Keratinocyte (primary cell): Measurements from ENCODE around the gene MYH10. TPM values are rescaled to one million over a fixed set of nuclear protein-coding genes. Genes with fewer than 3 reads are reported as not detected.

Experiments
- DNase-seq: peaks from one replicate; pipeline ENCODE4 v3.0.0-alpha.2; 2011; ENCODE audit warnings: low read depth, missing footprints, low spot score
- FAIRE-seq: peaks from 2 replicates; lab custom pipeline; 2011; peaks lifted over from hg19 to GRCh38; lab: Jason Lieb, UNC
- H2AFZ ChIP-seq: 2 replicates; pipeline ENCODE4 v1.6.0; 2012; ENCODE audit warnings: low read length, control low read depth, inconsistent platforms; ENCODE audit not compliant: control insufficient read depth
- H3K27ac ChIP-seq: 2 replicates; pipeline ENCODE4 v1.5.1; 2011; ENCODE audit warnings: low read length; ENCODE audit not compliant: control insufficient read depth, insufficient read depth
- H3K27me3 ChIP-seq: 3 replicates; pipeline ENCODE4 v1.6.0; 2011; ENCODE audit warnings: low read length; ENCODE audit not compliant: control insufficient read depth, insufficient read depth; ENCODE audit errors: extremely low read depth
- H3K36me3 ChIP-seq, 2 experiments: 2 replicates in 1 of 2; 3 replicates in 1 of 2; pipeline ENCODE4 v1.5.1; 2011; ENCODE audit warnings: low read length in 2 of 2, mild to moderate bottlenecking in 1 of 2; ENCODE audit not compliant: control insufficient read depth in 2 of 2, insufficient read depth in 2 of 2; ENCODE audit errors: extremely low read depth in 1 of 2
- H3K4me1 ChIP-seq: 3 replicates; pipeline ENCODE4 v1.5.1; 2011; ENCODE audit warnings: low read length; ENCODE audit not compliant: control insufficient read depth, insufficient read depth; ENCODE audit errors: extremely low read depth
- H3K4me2 ChIP-seq: 3 replicates; pipeline ENCODE4 v1.6.0; 2011; ENCODE audit warnings: low read depth, low read length; ENCODE audit not compliant: control insufficient read depth, insufficient read depth; ENCODE audit errors: extremely low read depth
- H3K4me3 ChIP-seq, 3 experiments: fragments of 200-600 bp in 1 of 3; sonication (generic) in 1 of 3; 2 replicates in 2 of 3; 3 replicates in 1 of 3; pipeline ENCODE4 v1.5.1; 2011 to 2016; ENCODE audit warnings: low read length in 3 of 3, mild to moderate bottlenecking in 3 of 3, control low read depth in 2 of 3, inconsistent platforms in 1 of 3, low read depth in 1 of 3, mixed read lengths in 1 of 3, mixed run types in 1 of 3, moderate library complexity in 1 of 3; ENCODE audit not compliant: control insufficient read depth in 2 of 3, insufficient read depth in 2 of 3; ENCODE audit errors: extremely low read depth in 1 of 3
- H3K79me2 ChIP-seq: 2 replicates; pipeline ENCODE4 v1.6.0; 2012; ENCODE audit warnings: low read length; ENCODE audit not compliant: control insufficient read depth, insufficient read depth
- H3K9ac ChIP-seq: 3 replicates; pipeline ENCODE4 v1.6.0; 2011; ENCODE audit warnings: low read length; ENCODE audit not compliant: control insufficient read depth, insufficient read depth; ENCODE audit errors: extremely low read depth
- H3K9me1 ChIP-seq: 3 replicates; pipeline ENCODE4 v1.6.0; 2011; ENCODE audit warnings: low read length; ENCODE audit not compliant: control insufficient read depth, insufficient read depth; ENCODE audit errors: extremely low read depth
- H3K9me3 ChIP-seq: 2 replicates; pipeline ENCODE4 v1.5.1; 2012; ENCODE audit warnings: low read depth, low read length; ENCODE audit not compliant: control insufficient read depth
- H4K20me1 ChIP-seq: 3 replicates; pipeline ENCODE4 v1.6.0; 2011; ENCODE audit warnings: low read length; ENCODE audit not compliant: control insufficient read depth, insufficient read depth; ENCODE audit errors: extremely low read depth
- EZH2 ChIP-seq: IDR thresholded peaks from one replicate; pipeline ENCODE4 v1.6.1; 2012; ENCODE audit warnings: inconsistent platforms, mild to moderate bottlenecking, low read length, moderate library complexity
- dilution Hi-C: fragments of 300-500 bp; cut with MboI; formaldehyde crosslinking; loops from one replicate; pipeline ENCODE4 v1.7.0; 2020; ENCODE audit warnings: low sequenced_read_pairs; ENCODE audit not compliant: extremely low pct_ligation_motif_present
- polyA plus RNA-seq, 5 experiments: library from polyadenylated mRNA; depleted of rRNA in 3 of 5; stranded (reverse) in 3 of 5; stranded (forward) in 1 of 5; unstranded in 1 of 5; fragments of >200 nt; gene quantifications; 1 replicate in 1 of 5; 2 replicates in 3 of 5; 3 replicates in 1 of 5; pipeline versions ENCODE4 v1.2.1 to v1.2.3, GENCODE V29; 2011 to 2012; ENCODE audit warnings: missing spikeins in 2 of 5, low read depth in 1 of 5, low replicate concordance in 1 of 5
- TF ChIP-seq, protein P1 (sequence below), 3 experiments: IDR thresholded peaks in 1 of 3; conservative IDR thresholded peaks in 1 of 3; optimal IDR thresholded peaks in 1 of 3; 2 replicates in 2 of 3; 3 replicates in 1 of 3; pipeline versions ENCODE3 to v1.5.1; 2011; ENCODE audit warnings: low read length in 3 of 3, mild to moderate bottlenecking in 3 of 3, moderate library complexity in 2 of 3, control low read depth in 1 of 3, inconsistent platforms in 1 of 3; ENCODE audit not compliant: insufficient read depth in 2 of 3; ENCODE audit errors: extremely low read depth in 1 of 3

The MYH10 gene
- polyA plus RNA-seq, 1 donor (not counting 4 experiments of a cell fraction or from before 2014, with no cell fraction given), result 21.2 TPM

DNA sequence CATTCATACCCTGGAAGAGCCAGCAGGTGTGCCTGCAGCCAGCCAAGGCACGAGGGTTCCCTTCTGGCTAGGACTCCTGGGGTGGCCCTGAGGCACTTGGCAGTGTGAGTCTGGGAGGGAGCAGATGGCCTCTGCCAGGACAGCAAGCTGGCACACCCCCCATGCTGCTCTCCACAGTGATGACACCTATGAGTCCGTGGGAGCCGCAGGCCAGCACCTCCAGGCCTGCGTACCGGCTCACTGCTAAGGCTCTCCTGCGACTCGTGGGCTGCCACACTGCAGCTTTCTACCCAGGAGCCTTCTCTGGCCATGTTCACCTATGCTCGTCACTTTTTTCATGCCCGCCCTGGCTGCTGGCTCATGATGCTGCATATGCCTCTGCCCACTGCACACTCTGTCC is 126.7 kb downstream of the MYH10 start:
- Histone ChIP-seq H3K4me3 (no peak overlapping the region), H3K27ac (no peak overlapping the region), H2AFZ (no peak overlapping the region), H3K9ac (no peak overlapping the region), H3K79me2 (no peaks in the 10 kb centered on the region), H3K27me3 (no peaks in the 10 kb centered on the region), H4K20me1 (no peaks in the 10 kb centered on the region), H3K4me2 (no peak overlapping the region), H3K9me3 (no peaks in the 10 kb centered on the region), H3K4me1 (no peaks in the 10 kb centered on the region), H3K9me1 (no peaks in the 10 kb centered on the region), H3K36me3 (peaks cover 23 to 40% of the 10 kb centered on the region in 2 experiments)
- no peak for TF ChIP-seq EZH2
- TF ChIP-seq, protein P1, sequence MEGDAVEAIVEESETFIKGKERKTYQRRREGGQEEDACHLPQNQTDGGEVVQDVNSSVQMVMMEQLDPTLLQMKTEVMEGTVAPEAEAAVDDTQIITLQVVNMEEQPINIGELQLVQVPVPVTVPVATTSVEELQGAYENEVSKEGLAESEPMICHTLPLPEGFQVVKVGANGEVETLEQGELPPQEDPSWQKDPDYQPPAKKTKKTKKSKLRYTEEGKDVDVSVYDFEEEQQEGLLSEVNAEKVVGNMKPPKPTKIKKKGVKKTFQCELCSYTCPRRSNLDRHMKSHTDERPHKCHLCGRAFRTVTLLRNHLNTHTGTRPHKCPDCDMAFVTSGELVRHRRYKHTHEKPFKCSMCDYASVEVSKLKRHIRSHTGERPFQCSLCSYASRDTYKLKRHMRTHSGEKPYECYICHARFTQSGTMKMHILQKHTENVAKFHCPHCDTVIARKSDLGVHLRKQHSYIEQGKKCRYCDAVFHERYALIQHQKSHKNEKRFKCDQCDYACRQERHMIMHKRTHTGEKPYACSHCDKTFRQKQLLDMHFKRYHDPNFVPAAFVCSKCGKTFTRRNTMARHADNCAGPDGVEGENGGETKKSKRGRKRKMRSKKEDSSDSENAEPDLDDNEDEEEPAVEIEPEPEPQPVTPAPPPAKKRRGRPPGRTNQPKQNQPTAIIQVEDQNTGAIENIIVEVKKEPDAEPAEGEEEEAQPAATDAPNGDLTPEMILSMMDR (optimal IDR thresholded peaks at IDR 0.05 in 1 of 3, IDR thresholded peaks at IDR 0.05 in 1 of 3, conservative IDR thresholded peaks at IDR 0.05 in 1 of 3; ENCODE audit: extremely low read depth in 1 of 3, insufficient read depth in 2 of 3, low read length in 3 of 3), result no peak
- DNase-seq, result no peak
- FAIRE-seq, result no peak
- dilution Hi-C loops, result no loop called here

DNA sequence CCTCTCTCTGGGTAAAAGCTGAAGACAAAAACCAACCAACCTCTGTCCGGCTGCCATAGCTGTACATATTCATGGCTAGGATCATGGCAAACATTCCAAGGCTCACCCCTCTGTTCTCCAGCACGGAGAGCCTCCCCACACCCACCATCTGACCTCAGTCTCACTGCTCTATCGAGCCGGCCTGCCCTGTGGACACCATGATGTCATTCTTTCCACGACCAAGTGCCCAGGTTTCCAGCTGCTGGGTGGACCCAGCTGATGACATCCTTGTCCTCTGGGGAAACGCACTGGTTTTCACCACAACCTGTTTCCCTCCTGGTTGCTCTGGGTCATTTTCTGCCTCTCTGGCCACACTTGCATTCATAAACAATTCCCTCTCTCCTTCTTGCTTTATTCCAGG is 127.2 kb downstream of the MYH10 start:
- H3K9me1 ChIP-seq, result no peaks in the 10 kb centered on the region
- H3K27ac ChIP-seq, result no peak overlapping the region
- no peaks in the 10 kb centered on the region for H4K20me1 ChIP-seq
- FAIRE-seq (no peak), DNase-seq (no peak)
- H3K9me3 ChIP-seq, result no peaks in the 10 kb centered on the region
- no peaks in the 10 kb centered on the region for H3K27me3 ChIP-seq
- H3K79me2 ChIP-seq, result no peaks in the 10 kb centered on the region
- no peak for TF ChIP-seq EZH2
- TF ChIP-seq, protein P1 (optimal IDR thresholded peaks at IDR 0.05 in 1 of 3, IDR thresholded peaks at IDR 0.05 in 1 of 3, conservative IDR thresholded peaks at IDR 0.05 in 1 of 3; ENCODE audit: extremely low read depth in 1 of 3, insufficient read depth in 2 of 3, low read length in 3 of 3), result no peak
- no peak overlapping the region for H3K4me2 ChIP-seq
- H2AFZ ChIP-seq, result no peak overlapping the region
- H3K9ac ChIP-seq, result no peak overlapping the region
- H3K4me3 ChIP-seq, result no peak overlapping the region
- dilution Hi-C loops, result no loop called here
- H3K36me3 ChIP-seq, result peaks cover 23 to 40% of the 10 kb centered on the region in 2 experiments
- no peaks in the 10 kb centered on the region for H3K4me1 ChIP-seq
